ENCODE data around the gene PCDH12. TPM values are rescaled to one million over a fixed set of nuclear protein-coding genes. Genes with fewer than 3 reads are reported as not detected.

Gene PCDH12
- total RNA-seq, 3 donors from 2014 or later, result 1.8 to 5.6 (median 3.5) TPM

GRCh38 chr5:141948812-141949211 lies 9.2 kb downstream of the PCDH12 start:
- H3K27me3 ChIP-seq, result no peaks in the 10 kb centered on the region
- intact Hi-C loops (cut with DNase I; ENCODE audit: low total_unique reads), result no loop called here
- no peak for TF ChIP-seq POLR2A (IDR thresholded peaks at IDR 0.05)
- TF ChIP-seq POLR2AphosphoS5 (IDR thresholded peaks at IDR 0.05), result no peak
- TF ChIP-seq CTCF (IDR thresholded peaks at IDR 0.05), result no peak
- no peak for DNase-seq (ENCODE audit: low spot score in 2 of 2)
- H3K36me3 ChIP-seq, result no peaks in the 10 kb centered on the region
- H3K4me3 ChIP-seq, result no peak overlapping the region
- no peaks in the 10 kb centered on the region for H3K4me1 ChIP-seq
- no peaks in the 10 kb centered on the region for H3K9me3 ChIP-seq
- no peak overlapping the region for H3K27ac ChIP-seq

GRCh38 chr5:141947316-141947715 lies 10.7 kb downstream of the PCDH12 start:
- Histone ChIP-seq H3K36me3 (no peaks in the 10 kb centered on the region), H3K27ac (no peak overlapping the region), H3K4me3 (no peak overlapping the region), H3K9me3 (no peaks in the 10 kb centered on the region), H3K4me1 (no peaks in the 10 kb centered on the region), H3K27me3 (no peaks in the 10 kb centered on the region)
- no peak for DNase-seq (ENCODE audit: low spot score in 2 of 2)
- intact Hi-C loops (cut with DNase I; ENCODE audit: low total_unique reads), result no loop called here
- TF ChIP-seq POLR2AphosphoS5 (IDR thresholded peaks at IDR 0.05) (no peak), POLR2A (IDR thresholded peaks at IDR 0.05) (no peak), CTCF (IDR thresholded peaks at IDR 0.05) (no peak)

- H3K27ac ChIP-seq, result peak overlapping the region in 1 of 2 donors; percentile 12
- no peaks in the 10 kb centered on the region for H3K36me3 ChIP-seq
- H3K4me3 ChIP-seq, result no peak overlapping the region
- no peaks in the 10 kb centered on the region for H3K4me1 ChIP-seq
- H3K9me3 ChIP-seq, result no peaks in the 10 kb centered on the region
- DNase-seq (ENCODE audit: low spot score in 2 of 2), result no peak
- no peaks in the 10 kb centered on the region for H3K27me3 ChIP-seq
- TF ChIP-seq CTCF (IDR thresholded peaks at IDR 0.05) (no peak), POLR2A (IDR thresholded peaks at IDR 0.05) (no peak), POLR2AphosphoS5 (IDR thresholded peaks at IDR 0.05) (no peak)
- intact Hi-C loops (cut with DNase I; ENCODE audit: low total_unique reads), result loop anchor here (1.0 kb wide), 1 partner anchor 43 kb away; no protein-coding TSS in a partner anchor
Measured at GRCh38 chr5:141945511-141946051, 12.4 kb downstream of the PCDH12 start.

GRCh38 chr5:141944076-141944475 lies 13.9 kb downstream of the PCDH12 start:
- peak overlapping the region in 1 of 2 donors; percentile 29 for H3K27ac ChIP-seq
- no peak for TF ChIP-seq POLR2AphosphoS5 (IDR thresholded peaks at IDR 0.05)
- no peak for TF ChIP-seq CTCF (IDR thresholded peaks at IDR 0.05)
- TF ChIP-seq POLR2A (IDR thresholded peaks at IDR 0.05), result no peak

GRCh38 chr5:141942185-141942857 lies 15.7 kb downstream of the PCDH12 start:
- peak overlapping the region in 1 of 2 donors; percentile 74 for H3K27ac ChIP-seq
- peaks cover 6% of the 10 kb centered on the region for H3K36me3 ChIP-seq
- DNase-seq (ENCODE audit: low spot score in 2 of 2), result no peak
- H3K9me3 ChIP-seq, result no peaks in the 10 kb centered on the region
- H3K4me1 ChIP-seq, result no peaks in the 10 kb centered on the region
- intact Hi-C loops (cut with DNase I; ENCODE audit: low total_unique reads), result no loop called here
- no peak for TF ChIP-seq POLR2AphosphoS5 (IDR thresholded peaks at IDR 0.05)
- no peak for TF ChIP-seq CTCF (IDR thresholded peaks at IDR 0.05)
- no peak for TF ChIP-seq POLR2A (IDR thresholded peaks at IDR 0.05)
- H3K27me3 ChIP-seq, result no peaks in the 10 kb centered on the region
- H3K4me3 ChIP-seq, result no peak overlapping the region

More at GRCh38 chr5:141944076-141944475, 13.9 kb downstream of the PCDH12 start:
- Histone ChIP-seq H3K9me3 (no peaks in the 10 kb centered on the region), H3K4me1 (no peaks in the 10 kb centered on the region), H3K36me3 (no peaks in the 10 kb centered on the region), H3K27me3 (no peaks in the 10 kb centered on the region), H3K4me3 (no peak overlapping the region)
- DNase-seq (ENCODE audit: low spot score in 2 of 2), result no peak
- intact Hi-C loops (cut with DNase I; ENCODE audit: low total_unique reads), result no loop called here
